Measurements from ENCODE around the gene SRRM2. TPM values are rescaled to one million over a fixed set of nuclear protein-coding genes. Genes with fewer than 3 reads are reported as not detected.
A peak's percentile ranks its signal among the peaks of the same experiment; 100 is the strongest.

The SRRM2 gene
- total RNA-seq, 3 donors from 2014 or later: 537 to 551 (median 548) TPM

- peak overlapping the region; percentile 19 for H3K4me3 Mint-ChIP-seq
- ATAC-seq: no peak
- peaks cover 51% of the 10 kb centered on the region for H3K4me1 Mint-ChIP-seq (ENCODE audit: low read depth)
- peaks cover 2% of the 10 kb centered on the region for H3K9me3 Mint-ChIP-seq
- peaks cover 73% of the 10 kb centered on the region for H3K36me3 Mint-ChIP-seq (ENCODE audit: insufficient read depth)
- H3K27me3 Mint-ChIP-seq (ENCODE audit: low read depth): no peaks in the 10 kb centered on the region
- no peak for DNase-seq
These were observed 4.0 kb downstream of the SRRM2 start for GRCh38 chr16:2756288-2757015.

DNA sequence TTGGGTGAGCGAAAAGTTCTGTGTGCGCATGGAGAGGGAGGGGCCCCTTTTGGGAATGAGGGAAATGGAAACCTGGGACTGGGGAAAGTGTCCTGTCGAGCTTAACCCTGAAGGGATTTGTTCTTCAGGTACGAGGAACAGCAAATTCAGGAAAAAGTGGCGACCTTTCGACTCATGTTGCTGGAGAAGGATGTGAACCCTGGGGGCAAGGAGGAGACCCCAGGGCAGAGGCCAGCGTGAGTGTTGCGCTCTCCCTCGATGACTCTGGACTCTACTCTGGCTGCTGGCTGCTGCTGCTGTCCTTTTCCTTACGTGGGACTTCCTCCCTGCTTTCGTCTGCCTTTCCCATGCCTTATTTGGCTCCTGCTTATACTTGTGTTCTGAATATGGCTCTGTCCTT, 4.9 kb downstream of the SRRM2 start:
- ATAC-seq (no peak), DNase-seq (no peak)
- no peaks in the 10 kb centered on the region for H3K9me3 Mint-ChIP-seq
- H3K4me1 Mint-ChIP-seq (ENCODE audit: low read depth): peaks cover 47% of the 10 kb centered on the region
- H3K4me3 Mint-ChIP-seq: no peak overlapping the region
- H3K36me3 Mint-ChIP-seq (ENCODE audit: insufficient read depth): peaks cover 82% of the 10 kb centered on the region
- H3K27me3 Mint-ChIP-seq (ENCODE audit: low read depth): no peaks in the 10 kb centered on the region

- ATAC-seq: no peak
- peaks cover 90% of the 10 kb centered on the region for H3K36me3 Mint-ChIP-seq (ENCODE audit: insufficient read depth)
- no peak for DNase-seq
- peaks cover 21% of the 10 kb centered on the region for H3K4me1 Mint-ChIP-seq (ENCODE audit: low read depth)
- no peak overlapping the region for H3K4me3 Mint-ChIP-seq
- H3K9me3 Mint-ChIP-seq: no peaks in the 10 kb centered on the region
- H3K27me3 Mint-ChIP-seq (ENCODE audit: low read depth): no peaks in the 10 kb centered on the region
These were observed 9.0 kb downstream of the SRRM2 start for GRCh38 chr16:2761472-2761871.

- Mint-ChIP-seq H3K27me3 (ENCODE audit: low read depth) (no peaks in the 10 kb centered on the region), H3K36me3 (ENCODE audit: insufficient read depth) (peaks cover 90% of the 10 kb centered on the region), H3K9me3 (no peaks in the 10 kb centered on the region), H3K4me3 (peak overlapping the region; percentile 12), H3K4me1 (ENCODE audit: low read depth) (peaks cover 15% of the 10 kb centered on the region)
- ATAC-seq: no peak
- DNase-seq: no peak
These were observed 9.6 kb downstream of the SRRM2 start for GRCh38 chr16:2761886-2762583.

GRCh38 chr16:2762711-2763110, 10.3 kb downstream of the SRRM2 start:
- no peak for ATAC-seq
- peaks cover 86% of the 10 kb centered on the region for H3K36me3 Mint-ChIP-seq (ENCODE audit: insufficient read depth)

DNA sequence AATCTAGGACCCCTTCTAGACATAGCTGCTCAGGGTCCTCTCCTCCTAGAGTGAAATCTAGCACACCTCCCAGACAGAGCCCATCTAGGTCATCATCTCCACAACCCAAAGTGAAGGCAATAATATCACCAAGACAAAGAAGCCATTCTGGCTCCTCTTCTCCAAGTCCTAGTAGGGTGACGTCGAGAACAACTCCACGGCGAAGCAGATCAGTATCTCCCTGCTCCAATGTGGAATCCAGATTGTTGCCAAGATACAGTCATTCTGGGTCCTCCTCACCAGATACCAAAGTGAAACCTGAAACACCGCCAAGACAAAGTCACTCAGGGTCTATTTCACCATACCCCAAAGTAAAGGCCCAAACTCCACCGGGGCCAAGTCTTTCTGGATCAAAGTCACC, 10.7 kb downstream of the SRRM2 start:
- ATAC-seq (no peak), DNase-seq (no peak)
- peaks cover 87% of the 10 kb centered on the region for H3K36me3 Mint-ChIP-seq (ENCODE audit: insufficient read depth)
- H3K9me3 Mint-ChIP-seq: no peaks in the 10 kb centered on the region
- H3K4me1 Mint-ChIP-seq (ENCODE audit: low read depth): peaks cover 14% of the 10 kb centered on the region
- no peak overlapping the region for H3K4me3 Mint-ChIP-seq
- H3K27me3 Mint-ChIP-seq (ENCODE audit: low read depth): no peaks in the 10 kb centered on the region

More at GRCh38 chr16:2762711-2763110, 10.3 kb downstream of the SRRM2 start:
- no peaks in the 10 kb centered on the region for H3K9me3 Mint-ChIP-seq
- H3K4me3 Mint-ChIP-seq: peak overlapping the region; percentile 12
- peaks cover 11% of the 10 kb centered on the region for H3K4me1 Mint-ChIP-seq (ENCODE audit: low read depth)
- DNase-seq: no peak
- H3K27me3 Mint-ChIP-seq (ENCODE audit: low read depth): no peaks in the 10 kb centered on the region

- peaks cover 76% of the 10 kb centered on the region for H3K36me3 Mint-ChIP-seq (ENCODE audit: insufficient read depth)
- ATAC-seq (no peak), DNase-seq (no peak)
- no peaks in the 10 kb centered on the region for H3K9me3 Mint-ChIP-seq
- H3K4me3 Mint-ChIP-seq: no peak overlapping the region
- peaks cover 14% of the 10 kb centered on the region for H3K4me1 Mint-ChIP-seq (ENCODE audit: low read depth)
- H3K27me3 Mint-ChIP-seq (ENCODE audit: low read depth): no peaks in the 10 kb centered on the region
These were observed 12.3 kb downstream of the SRRM2 start for GRCh38 chr16:2764718-2765117.

GRCh38 chr16:2765462-2766404, 13.3 kb downstream of the SRRM2 start:
- peaks cover 73% of the 10 kb centered on the region for H3K36me3 Mint-ChIP-seq (ENCODE audit: insufficient read depth)
- ATAC-seq (no peak), DNase-seq (no peak)
- H3K4me3 Mint-ChIP-seq: no peak overlapping the region
- H3K27me3 Mint-ChIP-seq (ENCODE audit: low read depth): no peaks in the 10 kb centered on the region
- H3K4me1 Mint-ChIP-seq (ENCODE audit: low read depth): peaks cover 10% of the 10 kb centered on the region
- no peaks in the 10 kb centered on the region for H3K9me3 Mint-ChIP-seq

DNA sequence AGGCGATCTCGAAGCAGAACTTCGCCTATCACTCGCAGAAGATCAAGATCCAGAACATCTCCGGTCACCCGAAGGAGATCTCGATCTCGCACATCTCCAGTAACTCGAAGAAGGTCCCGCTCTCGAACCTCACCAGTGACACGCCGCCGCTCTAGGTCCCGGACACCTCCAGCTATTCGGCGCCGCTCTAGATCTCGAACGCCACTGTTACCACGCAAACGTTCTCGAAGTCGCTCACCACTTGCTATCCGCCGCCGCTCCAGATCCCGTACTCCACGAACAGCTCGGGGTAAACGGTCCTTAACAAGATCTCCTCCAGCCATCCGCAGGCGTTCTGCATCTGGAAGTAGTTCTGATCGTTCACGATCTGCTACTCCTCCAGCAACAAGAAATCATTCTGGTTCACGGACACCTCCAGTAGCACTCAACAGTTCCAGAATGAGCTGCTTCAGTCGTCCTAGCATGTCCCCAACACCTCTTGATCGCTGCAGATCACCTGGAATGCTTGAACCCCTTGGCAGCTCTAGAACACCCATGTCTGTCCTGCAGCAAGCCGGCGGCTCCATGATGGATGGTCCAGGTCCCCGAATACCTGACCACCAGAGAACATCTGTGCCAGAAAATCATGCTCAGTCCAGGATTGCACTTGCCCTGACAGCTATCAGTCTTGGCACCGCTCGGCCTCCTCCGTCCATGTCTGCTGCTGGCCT, 14.1 kb downstream of the SRRM2 start:
- DNase-seq (no peak), ATAC-seq (no peak)
- H3K27me3 Mint-ChIP-seq (ENCODE audit: low read depth): no peaks in the 10 kb centered on the region
- peaks cover 9% of the 10 kb centered on the region for H3K4me1 Mint-ChIP-seq (ENCODE audit: low read depth)
- no peak overlapping the region for H3K4me3 Mint-ChIP-seq
- no peaks in the 10 kb centered on the region for H3K9me3 Mint-ChIP-seq
- H3K36me3 Mint-ChIP-seq (ENCODE audit: insufficient read depth): peaks cover 65% of the 10 kb centered on the region

GRCh38 chr16:2767140-2767731, 14.8 kb downstream of the SRRM2 start:
- no peaks in the 10 kb centered on the region for H3K9me3 Mint-ChIP-seq
- peaks cover 10% of the 10 kb centered on the region for H3K4me1 Mint-ChIP-seq (ENCODE audit: low read depth)
- H3K27me3 Mint-ChIP-seq (ENCODE audit: low read depth): no peaks in the 10 kb centered on the region
- DNase-seq (no peak), ATAC-seq (no peak)
- H3K4me3 Mint-ChIP-seq: no peak overlapping the region
- H3K36me3 Mint-ChIP-seq (ENCODE audit: insufficient read depth): peaks cover 61% of the 10 kb centered on the region

DNA sequence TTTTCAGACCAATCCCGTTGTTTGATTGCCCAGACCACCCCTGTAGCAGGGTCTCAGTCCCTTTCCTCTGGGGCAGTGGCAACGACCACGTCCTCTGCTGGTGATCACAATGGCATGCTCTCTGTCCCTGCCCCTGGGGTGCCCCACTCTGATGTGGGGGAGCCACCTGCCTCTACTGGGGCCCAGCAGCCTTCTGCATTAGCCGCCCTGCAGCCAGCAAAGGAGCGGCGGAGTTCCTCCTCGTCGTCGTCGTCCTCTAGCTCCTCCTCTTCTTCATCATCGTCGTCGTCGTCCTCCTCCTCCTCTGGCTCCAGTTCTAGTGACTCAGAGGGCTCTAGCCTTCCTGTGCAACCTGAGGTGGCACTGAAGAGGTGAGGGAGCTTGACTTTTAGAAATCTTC, 15.5 kb downstream of the SRRM2 start:
- Mint-ChIP-seq H3K4me1 (ENCODE audit: low read depth) (peaks cover 13% of the 10 kb centered on the region), H3K4me3 (no peak overlapping the region), H3K27me3 (ENCODE audit: low read depth) (no peaks in the 10 kb centered on the region), H3K9me3 (no peaks in the 10 kb centered on the region), H3K36me3 (ENCODE audit: insufficient read depth) (peaks cover 58% of the 10 kb centered on the region)
- DNase-seq: no peak
- ATAC-seq: no peak

GRCh38 chr16:2768403-2769089, 16.1 kb downstream of the SRRM2 start:
- Mint-ChIP-seq H3K4me1 (ENCODE audit: low read depth) (peaks cover 13% of the 10 kb centered on the region), H3K9me3 (no peaks in the 10 kb centered on the region), H3K27me3 (ENCODE audit: low read depth) (no peaks in the 10 kb centered on the region), H3K36me3 (ENCODE audit: insufficient read depth) (peaks cover 51% of the 10 kb centered on the region), H3K4me3 (no peak overlapping the region)
- DNase-seq: no peak
- ATAC-seq: no peak

- peaks cover 46% of the 10 kb centered on the region for H3K36me3 Mint-ChIP-seq (ENCODE audit: insufficient read depth)
- H3K27me3 Mint-ChIP-seq (ENCODE audit: low read depth): no peaks in the 10 kb centered on the region
- no peaks in the 10 kb centered on the region for H3K9me3 Mint-ChIP-seq
- DNase-seq (no peak), ATAC-seq (no peak)
- H3K4me3 Mint-ChIP-seq: no peak overlapping the region
- H3K4me1 Mint-ChIP-seq (ENCODE audit: low read depth): peaks cover 13% of the 10 kb centered on the region
These were observed 16.7 kb downstream of the SRRM2 start for GRCh38 chr16:2769100-2769529.
